Stimulated activated naive B cell treated with anti-CD40 and anti-IgM and Interleukin-4, amounts not matched to agents 10 μg/mL and 1 μg/mL and 100 μg/mL, for 72 hours (primary cell): ENCODE results near the gene L3HYPDH.

Source experiments
- ATAC-seq, 2 donors: fragments of 150-1000 bp; cut with Tn5 transposase; replicated peaks; 2 replicates each; pipeline ENCODE4 v1.10.0; 2021; ENCODE audit warnings: moderate library complexity in 1 of 2
- DNase-seq: peaks from one replicate; pipeline ENCODE4 v3.0.0; 2021
- H3K27ac Mint-ChIP-seq: one replicate; pipeline ENCODE4 v1.8.0; 2022; ENCODE audit warnings: mild to moderate bottlenecking, mixed read lengths
- H3K27me3 Mint-ChIP-seq, 2 donors: one replicate each; pipeline ENCODE4 v1.8.0; 2022; ENCODE audit warnings: mixed read lengths in 2 of 2
- H3K36me3 Mint-ChIP-seq, 2 donors: one replicate each; pipeline ENCODE4 v1.8.0; 2022; ENCODE audit warnings: mixed read lengths in 2 of 2, mild to moderate bottlenecking in 1 of 2
- H3K4me1 Mint-ChIP-seq, 2 donors: one replicate each; pipeline ENCODE4 v1.8.0; 2022; ENCODE audit warnings: mixed read lengths in 2 of 2, mild to moderate bottlenecking in 1 of 2
- H3K4me3 Mint-ChIP-seq, 2 donors: one replicate each; pipeline ENCODE4 v1.8.0; 2022; ENCODE audit warnings: mild to moderate bottlenecking in 2 of 2, mixed read lengths in 2 of 2, moderate library complexity in 1 of 2
- H3K9me3 Mint-ChIP-seq, 2 donors: one replicate each; pipeline ENCODE4 v1.8.0; 2022; ENCODE audit warnings: mixed read lengths in 2 of 2, mild to moderate bottlenecking in 1 of 2

The L3HYPDH gene

DNA sequence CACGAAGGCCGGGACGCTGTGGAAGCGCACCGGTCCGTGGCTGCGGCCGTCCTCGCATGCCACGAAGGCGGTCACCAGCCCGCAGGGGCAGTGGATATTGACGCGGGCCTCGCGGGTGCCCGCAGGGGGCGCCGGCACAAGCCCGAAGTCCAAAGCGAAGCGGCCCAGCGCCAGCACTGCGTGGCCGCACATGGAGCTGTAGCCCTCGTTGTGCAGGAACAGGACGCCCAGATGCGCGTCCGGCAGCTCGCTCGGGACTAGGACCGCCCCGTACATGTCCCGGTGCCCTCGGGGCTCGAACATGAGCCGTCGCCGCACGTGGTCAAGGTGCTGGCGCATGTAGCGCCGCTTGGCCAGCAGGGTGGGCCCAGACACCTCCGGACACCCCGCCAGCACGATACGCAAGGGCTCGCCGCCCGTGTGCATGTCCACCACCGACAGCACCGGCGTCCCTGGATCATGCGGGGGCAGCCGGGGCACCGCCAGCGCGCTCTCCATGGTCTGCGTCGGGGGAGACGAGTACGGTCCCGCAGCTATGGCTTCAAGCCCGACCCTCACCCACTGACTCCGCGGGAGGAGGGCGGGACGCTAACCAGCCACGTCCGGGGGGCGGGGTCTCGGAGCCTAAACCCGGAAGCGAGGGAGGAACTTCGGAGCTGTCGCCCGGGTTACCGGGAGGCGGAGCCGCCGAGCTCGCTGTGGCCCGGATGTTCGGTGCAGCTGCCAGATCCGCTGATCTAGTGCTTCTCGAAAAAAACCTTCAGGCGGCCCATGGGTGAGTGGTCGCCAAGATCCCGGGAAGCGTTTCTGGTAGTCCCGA, at the start of gene L3HYPDH, which contains the start of gene JKAMP:
TSS of gene L3HYPDH (minus strand) at position 590 of the 820 bp plus-strand sequence. CDS start at position 498, 92 bp downstream.
TSS of gene JKAMP (plus strand) at position 699 of the 820 bp plus-strand sequence. CDS start at position 772, 73 bp downstream.
- Mint-ChIP-seq H3K4me3 (peak within 1 kb of the TSS; percentile 90 to 94), H3K4me1 (peaks cover 29 to 52% of the 10 kb centered on the region in 2 donors), H3K9me3 (no peaks in the 10 kb centered on the region), H3K27ac (peak within 1 kb of the TSS; percentile 95), H3K36me3 (peaks cover 8 to 22% of the 10 kb centered on the region in 2 donors), H3K27me3 (no peaks in the 10 kb centered on the region)
- ATAC-seq (peak; percentile 91 to 94), DNase-seq (peak; percentile 95)

DNA sequence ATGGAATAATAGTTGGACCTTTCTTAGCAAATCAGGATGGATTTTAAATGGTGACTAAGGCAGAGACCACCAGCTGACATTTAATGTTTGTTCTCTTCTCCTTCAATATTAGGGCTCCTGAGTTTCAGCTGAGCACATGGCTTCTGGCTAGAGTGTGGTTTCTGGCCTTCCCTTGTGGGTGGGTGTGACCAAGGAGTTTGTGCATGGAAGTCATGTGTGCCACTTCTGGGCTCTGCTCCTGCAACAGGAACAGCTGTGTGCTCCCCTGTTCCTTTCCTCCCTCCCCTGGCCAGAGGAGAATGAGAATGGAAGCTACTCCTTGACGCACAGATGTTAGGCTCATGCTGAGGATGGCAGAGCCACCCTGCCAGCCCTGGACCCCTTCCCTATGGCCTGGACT, 48.2 kb upstream of the L3HYPDH start:
- ATAC-seq (no peak), DNase-seq (no peak)
- Mint-ChIP-seq H3K9me3 (peaks cover 3 to 9% of the 10 kb centered on the region in 2 donors), H3K27me3 (peaks cover 8 to 20% of the 10 kb centered on the region in 2 donors), H3K4me3 (no peak overlapping the region), H3K27ac (no peak overlapping the region), H3K36me3 (no peaks in the 10 kb centered on the region), H3K4me1 (no peaks in the 10 kb centered on the region)

DNA sequence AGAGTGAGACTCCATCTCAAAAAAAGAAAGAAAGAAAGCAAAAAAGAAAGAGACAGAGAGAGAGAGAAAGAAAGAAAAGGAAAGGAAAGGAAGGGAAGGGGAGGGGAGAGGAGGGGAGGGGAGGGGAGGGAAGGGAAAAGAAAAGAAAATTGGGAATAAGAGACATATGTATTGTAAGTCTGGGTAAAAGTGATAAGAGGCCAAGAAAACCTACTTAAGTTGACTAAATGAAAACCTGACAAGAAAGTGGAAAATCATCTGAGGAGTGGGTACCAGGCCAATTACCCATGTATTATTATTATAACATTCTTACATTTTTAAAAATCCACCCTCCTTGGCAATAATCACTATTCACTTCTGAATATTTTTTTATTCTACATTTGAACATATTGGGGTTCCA, 46.1 kb upstream of the L3HYPDH start:
- no peak overlapping the region for H3K4me3 Mint-ChIP-seq
- H3K9me3 Mint-ChIP-seq: peaks cover 3 to 9% of the 10 kb centered on the region in 2 donors
- no peak overlapping the region for H3K27ac Mint-ChIP-seq
- H3K4me1 Mint-ChIP-seq: no peaks in the 10 kb centered on the region
- H3K27me3 Mint-ChIP-seq: peaks cover 3 to 14% of the 10 kb centered on the region in 2 donors
- DNase-seq (no peak), ATAC-seq (no peak)
- H3K36me3 Mint-ChIP-seq: no peaks in the 10 kb centered on the region

DNA sequence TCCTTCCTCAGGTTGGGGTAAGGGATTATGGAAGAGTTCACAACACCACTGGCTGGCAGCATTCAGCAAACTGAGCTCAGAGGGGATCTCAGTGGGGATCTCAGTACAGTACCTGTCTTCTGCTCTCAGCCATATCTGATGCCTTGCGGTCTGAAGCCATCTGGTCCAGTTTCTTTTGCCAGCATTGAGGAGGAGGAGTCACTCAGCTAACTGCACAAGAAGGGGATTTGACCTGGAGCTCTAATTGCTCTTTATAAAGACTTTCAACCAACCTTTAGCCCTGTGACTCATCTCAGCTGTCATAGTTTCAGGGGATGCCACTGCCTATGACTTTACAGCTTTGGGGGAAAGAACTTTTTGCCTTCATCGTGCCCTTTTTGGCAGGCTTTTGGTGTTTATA, 45.0 kb upstream of the L3HYPDH start:
- Mint-ChIP-seq H3K27me3 (peaks cover 2 to 14% of the 10 kb centered on the region in 2 donors), H3K4me1 (no peaks in the 10 kb centered on the region), H3K36me3 (no peaks in the 10 kb centered on the region), H3K27ac (no peak overlapping the region), H3K4me3 (no peak overlapping the region), H3K9me3 (peaks cover 3 to 9% of the 10 kb centered on the region in 2 donors)
- DNase-seq (no peak), ATAC-seq (no peak)

DNA sequence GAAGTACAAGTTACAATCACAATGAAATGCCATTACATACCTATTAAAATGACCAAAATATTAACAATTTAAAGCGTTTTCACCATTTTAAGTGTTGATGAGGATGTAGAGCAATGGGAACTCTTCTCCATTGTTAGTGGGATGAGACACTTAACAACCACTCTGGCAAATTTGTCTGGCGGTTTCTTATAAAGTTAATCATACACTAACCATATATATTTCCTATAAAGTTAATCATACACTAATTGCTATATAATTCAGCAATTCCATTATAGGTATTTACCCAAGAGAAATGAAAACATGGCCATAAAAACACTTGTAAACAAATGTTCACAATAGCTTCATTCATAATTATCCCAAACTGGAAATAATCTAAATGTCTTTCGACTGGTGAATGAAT, 36.0 kb upstream of the L3HYPDH start:
- Mint-ChIP-seq H3K36me3 (no peaks in the 10 kb centered on the region), H3K9me3 (no peaks in the 10 kb centered on the region), H3K4me1 (no peaks in the 10 kb centered on the region), H3K4me3 (no peak overlapping the region), H3K27me3 (peaks cover 7 to 9% of the 10 kb centered on the region in 2 donors), H3K27ac (no peak overlapping the region)
- no peak for DNase-seq
- ATAC-seq: no peak

DNA sequence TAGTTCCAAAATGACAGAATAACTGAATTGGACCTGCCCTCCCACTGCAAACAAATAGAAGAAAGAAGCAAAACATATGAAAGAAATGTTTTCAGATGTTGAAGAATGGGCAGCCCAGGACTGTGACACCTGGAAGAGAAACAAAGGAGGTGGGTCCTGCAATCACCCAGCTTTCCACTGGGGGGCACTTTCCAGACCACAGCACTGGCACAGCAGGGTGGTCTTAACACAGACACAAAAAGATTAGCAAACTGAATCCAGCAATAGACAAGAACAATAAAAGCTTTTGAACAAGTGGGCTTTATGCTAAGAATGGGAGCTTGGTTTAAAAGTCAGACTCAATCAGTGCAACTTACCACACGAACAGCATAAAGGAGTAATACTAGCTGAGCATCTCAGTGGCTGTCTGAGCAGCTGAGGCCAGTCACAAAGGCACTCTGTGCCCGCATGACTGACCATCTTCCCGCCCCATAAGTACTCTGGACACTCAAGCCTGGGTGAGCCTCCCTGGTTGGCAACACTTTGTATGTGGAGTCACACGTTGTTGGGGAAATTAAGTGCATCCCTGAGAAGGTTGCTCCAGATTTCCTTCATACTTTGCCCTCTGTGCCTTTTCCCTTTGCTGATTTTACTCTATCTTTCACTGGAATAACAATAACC, 27.8 kb upstream of the L3HYPDH start:
- peaks cover 4 to 34% of the 10 kb centered on the region in 2 donors for H3K27me3 Mint-ChIP-seq
- no peak overlapping the region for H3K4me3 Mint-ChIP-seq
- no peak overlapping the region for H3K27ac Mint-ChIP-seq
- no peak for DNase-seq
- peaks cover 2% of the 10 kb centered on the region in 2 donors for H3K36me3 Mint-ChIP-seq
- no peaks in the 10 kb centered on the region for H3K4me1 Mint-ChIP-seq
- H3K9me3 Mint-ChIP-seq: peaks cover 0 to 2% of the 10 kb centered on the region in 2 donors
- peak; percentile 48 to 55 for ATAC-seq

DNA sequence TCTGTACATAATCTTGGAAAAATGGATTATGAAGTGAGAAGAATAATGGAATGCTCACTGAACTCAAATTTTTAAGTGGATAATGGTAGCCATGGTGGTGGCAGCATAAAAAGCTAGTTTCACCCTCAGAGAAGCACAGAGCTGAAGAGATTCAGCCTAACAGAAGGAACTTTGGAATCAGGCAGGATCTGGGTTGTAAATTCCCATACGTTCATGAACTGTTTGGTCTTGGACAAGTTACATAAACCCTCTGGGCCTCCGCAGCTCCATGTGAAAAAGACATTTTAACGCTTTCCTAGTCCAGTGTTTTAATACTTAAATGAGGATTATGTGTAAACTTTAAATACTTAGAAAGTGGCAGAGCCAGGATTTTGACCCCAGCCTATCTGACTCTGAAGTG, 26.8 kb upstream of the L3HYPDH start:
- Mint-ChIP-seq H3K27ac (no peak overlapping the region), H3K4me1 (no peaks in the 10 kb centered on the region), H3K36me3 (peaks cover 3% of the 10 kb centered on the region in 2 donors), H3K27me3 (peaks cover 4 to 30% of the 10 kb centered on the region in 2 donors), H3K4me3 (no peak overlapping the region), H3K9me3 (peaks cover 0 to 2% of the 10 kb centered on the region in 2 donors)
- no peak for ATAC-seq
- no peak for DNase-seq

DNA sequence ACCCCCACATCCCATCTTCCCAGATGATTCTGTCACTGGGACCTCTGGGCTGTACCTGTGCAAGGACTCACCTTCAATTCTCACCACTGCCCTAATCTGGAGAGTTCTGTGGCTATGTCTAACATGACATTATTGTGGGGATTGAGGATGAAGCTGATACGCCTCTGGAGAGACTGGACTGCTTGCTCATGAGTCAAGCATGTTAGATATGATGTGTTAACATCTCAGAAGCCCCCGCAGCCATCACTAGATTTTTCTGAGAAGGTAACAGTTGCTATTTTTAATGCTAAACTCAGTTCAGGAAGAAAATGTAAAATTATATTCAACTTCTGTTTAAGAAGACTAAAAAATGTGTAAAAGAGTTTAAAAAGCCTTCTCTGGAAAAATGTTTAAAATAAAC, 25.8 kb upstream of the L3HYPDH start:
- H3K36me3 Mint-ChIP-seq: peaks cover 3% of the 10 kb centered on the region in 2 donors
- ATAC-seq (no peak), DNase-seq (no peak)
- H3K27me3 Mint-ChIP-seq: peaks cover 4 to 23% of the 10 kb centered on the region in 2 donors
- no peak overlapping the region for H3K4me3 Mint-ChIP-seq
- no peaks in the 10 kb centered on the region for H3K4me1 Mint-ChIP-seq
- H3K27ac Mint-ChIP-seq: no peak overlapping the region
- peaks cover 0 to 2% of the 10 kb centered on the region in 2 donors for H3K9me3 Mint-ChIP-seq

DNA sequence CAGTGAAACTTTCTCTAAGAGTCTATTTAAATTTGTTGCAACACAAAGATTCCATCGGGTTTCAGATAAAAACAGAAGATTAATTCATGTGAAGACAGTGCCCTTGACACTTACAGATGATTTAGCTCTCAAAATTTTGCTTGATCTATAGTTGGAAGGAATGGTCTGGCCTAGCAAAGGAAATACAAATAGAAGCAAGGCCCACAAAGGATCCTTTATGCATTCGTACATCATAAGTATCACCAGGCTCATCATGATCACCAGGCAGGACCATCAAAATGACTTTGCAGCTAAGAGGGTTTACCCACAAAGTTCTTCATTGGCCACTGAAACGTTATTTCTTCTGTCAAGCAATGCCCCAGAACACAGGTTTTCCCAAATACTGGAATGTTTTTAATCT, 24.9 kb upstream of the L3HYPDH start:
- H3K9me3 Mint-ChIP-seq: no peaks in the 10 kb centered on the region
- H3K4me3 Mint-ChIP-seq: no peak overlapping the region
- no peaks in the 10 kb centered on the region for H3K4me1 Mint-ChIP-seq
- H3K36me3 Mint-ChIP-seq: peaks cover 3 to 5% of the 10 kb centered on the region in 2 donors
- ATAC-seq (no peak), DNase-seq (no peak)
- no peak overlapping the region for H3K27ac Mint-ChIP-seq
- peaks cover 4 to 14% of the 10 kb centered on the region in 2 donors for H3K27me3 Mint-ChIP-seq

DNA sequence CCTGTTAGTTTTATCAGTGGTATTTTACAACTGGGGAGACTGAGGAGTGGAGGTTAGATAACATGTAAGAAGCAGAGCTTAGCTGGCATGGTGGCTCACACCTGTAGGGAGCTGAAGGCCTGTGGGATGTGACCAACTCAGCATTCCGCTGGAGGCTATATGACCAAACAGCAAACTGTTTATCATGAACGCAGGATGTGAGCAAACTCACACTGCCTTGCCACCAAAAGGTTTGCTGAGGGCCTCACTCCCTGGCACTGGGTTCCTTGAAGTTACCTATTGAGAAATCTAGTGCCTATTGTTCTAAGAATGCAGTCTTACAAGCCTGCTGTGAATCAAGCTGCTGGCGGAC, 23.5 kb upstream of the L3HYPDH start:
- H3K4me3 Mint-ChIP-seq: no peak overlapping the region
- no peaks in the 10 kb centered on the region for H3K4me1 Mint-ChIP-seq
- H3K9me3 Mint-ChIP-seq: no peaks in the 10 kb centered on the region
- peaks cover 3 to 9% of the 10 kb centered on the region in 2 donors for H3K36me3 Mint-ChIP-seq
- no peak overlapping the region for H3K27ac Mint-ChIP-seq
- H3K27me3 Mint-ChIP-seq: peaks cover 0 to 5% of the 10 kb centered on the region in 2 donors
- no peak for ATAC-seq
- no peak for DNase-seq

DNA sequence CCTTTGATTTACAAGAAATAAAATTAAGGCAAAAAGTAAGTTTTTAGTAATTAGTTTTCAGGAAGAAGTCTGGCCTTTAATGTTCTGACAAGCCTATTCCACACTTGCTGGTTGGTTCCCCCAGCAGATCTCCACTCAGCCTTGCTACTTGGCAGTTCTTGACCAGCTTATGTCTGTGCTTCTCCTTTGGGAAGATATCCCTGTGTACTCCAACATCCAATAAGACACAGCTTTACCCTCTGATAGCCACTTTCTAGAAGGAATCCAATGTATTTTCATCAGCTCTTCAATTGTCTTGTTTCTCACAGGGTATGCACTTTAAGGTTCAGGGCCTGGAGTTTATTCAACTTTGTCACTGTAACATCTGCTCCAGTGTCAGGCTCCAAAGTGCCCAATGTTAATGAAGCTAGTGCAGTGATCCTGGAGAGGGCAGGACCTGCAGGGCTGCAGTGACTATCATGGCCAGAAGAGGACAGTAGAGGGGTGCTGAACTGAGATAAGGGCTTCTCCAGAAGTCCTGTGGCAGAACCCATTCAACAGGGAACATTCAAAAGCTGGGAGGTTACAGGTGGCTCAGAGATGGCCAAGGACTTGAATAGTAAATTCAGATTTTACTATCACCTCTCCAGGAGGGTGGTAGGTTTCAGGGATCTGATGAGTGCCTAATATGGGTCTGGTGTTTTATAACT, 23.0 kb upstream of the L3HYPDH start:
- Mint-ChIP-seq H3K36me3 (peaks cover 3 to 12% of the 10 kb centered on the region in 2 donors), H3K4me1 (no peaks in the 10 kb centered on the region), H3K27me3 (peaks cover 0 to 5% of the 10 kb centered on the region in 2 donors), H3K9me3 (no peaks in the 10 kb centered on the region), H3K27ac (no peak overlapping the region), H3K4me3 (no peak overlapping the region)
- peak; percentile 33 for DNase-seq
- peak; percentile 82 to 85 for ATAC-seq

DNA sequence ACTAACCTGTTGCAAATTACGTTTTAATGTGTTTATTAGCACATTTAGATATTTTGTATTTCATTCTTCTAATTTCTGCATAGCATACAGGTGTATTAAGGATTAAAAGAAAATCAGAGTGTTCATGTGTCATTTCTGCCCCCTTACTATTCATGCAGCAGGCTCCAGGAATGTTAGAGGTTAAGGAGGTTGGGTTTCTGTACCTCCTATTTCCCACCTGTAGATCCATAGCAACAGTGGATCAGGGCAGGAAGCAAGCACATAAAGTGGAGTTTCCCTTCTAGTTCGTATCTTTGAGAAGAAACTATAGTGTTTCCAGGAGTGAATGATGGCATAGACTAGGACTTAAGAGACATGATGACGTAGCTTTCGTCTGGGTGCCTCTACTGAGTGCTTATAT, 19.0 kb upstream of the L3HYPDH start:
- Mint-ChIP-seq H3K9me3 (no peaks in the 10 kb centered on the region), H3K4me3 (no peak overlapping the region), H3K36me3 (peaks cover 3 to 13% of the 10 kb centered on the region in 2 donors), H3K27ac (no peak overlapping the region), H3K4me1 (no peaks in the 10 kb centered on the region), H3K27me3 (no peaks in the 10 kb centered on the region)
- no peak for DNase-seq
- ATAC-seq: no peak

DNA sequence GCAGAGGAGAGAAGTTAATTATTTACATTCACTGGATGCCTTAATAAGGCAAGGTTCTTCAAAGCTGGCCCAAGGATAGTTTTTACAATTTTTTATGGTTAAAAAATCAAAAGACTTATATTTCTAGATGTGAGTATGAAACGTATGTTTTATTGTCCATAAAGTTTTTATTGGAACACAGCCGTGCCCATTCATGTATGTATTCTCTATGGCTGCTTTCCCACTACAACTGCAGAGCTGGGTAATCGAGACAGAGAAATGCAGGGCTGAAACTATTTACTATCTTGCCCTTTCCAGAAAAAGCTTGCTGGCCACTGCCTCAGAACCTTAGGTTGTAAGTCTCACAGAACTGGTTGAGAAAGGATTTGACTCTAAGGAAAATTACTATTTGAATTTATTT, 16.5 kb upstream of the L3HYPDH start:
- Mint-ChIP-seq H3K4me3 (no peak overlapping the region), H3K36me3 (peaks cover 7 to 22% of the 10 kb centered on the region in 2 donors), H3K27ac (no peak overlapping the region), H3K27me3 (no peaks in the 10 kb centered on the region), H3K9me3 (no peaks in the 10 kb centered on the region), H3K4me1 (no peaks in the 10 kb centered on the region)
- ATAC-seq (no peak), DNase-seq (no peak)

DNA sequence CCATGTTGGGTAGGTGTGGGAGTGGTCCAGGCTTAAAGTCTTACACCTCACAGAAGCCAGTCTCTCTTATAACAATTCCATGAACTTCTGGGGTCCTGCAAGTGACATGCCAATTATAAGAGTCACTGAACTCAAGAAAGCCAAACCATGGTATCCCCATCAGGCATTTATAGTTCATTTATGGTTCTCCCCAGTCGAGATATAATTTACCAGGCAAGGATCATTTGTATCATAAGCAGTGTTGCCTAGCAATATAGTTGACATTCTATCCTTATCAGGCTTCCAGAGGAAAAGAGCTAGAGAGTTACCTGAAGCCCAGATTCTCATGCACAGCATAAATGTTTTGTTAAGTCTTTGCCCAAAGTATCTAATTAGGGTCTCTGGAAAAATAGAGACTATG, 8.2 kb upstream of the L3HYPDH start:
- ATAC-seq (no peak), DNase-seq (no peak)
- Mint-ChIP-seq H3K4me1 (peaks cover 11 to 22% of the 10 kb centered on the region in 2 donors), H3K4me3 (no peak overlapping the region), H3K27me3 (no peaks in the 10 kb centered on the region), H3K27ac (no peak overlapping the region), H3K9me3 (no peaks in the 10 kb centered on the region), H3K36me3 (peaks cover 56 to 65% of the 10 kb centered on the region in 2 donors)
